Anterior cingulate cortex (tissue), 58 donors: ENCODE measurements around the gene ZNF254.
"Not testable (repeated sequence)": the region's sequence is repeated elsewhere in the genome, so short reads cannot be mapped to it uniquely, and the experiment has no call there.

Source experiments
- DNase-seq, 58 donors: peaks; one replicate each; lab custom pipeline; 2025; lab: John Stamatoyannopoulos, UW

The ZNF254 gene

GRCh38 chr19:24086974-24087595 lies at the start of gene ZNF254:
Gene ZNF254, plus strand, starts transcription at chr19:24087187. Its CDS starts 121 bp downstream, at chr19:24087308.
- peak; percentile 49 to 96 (median 86) for DNase-seq

GRCh38 chr19:24040621-24041020 lies 46.4 kb upstream of the ZNF254 start:
- no peak for DNase-seq

- not testable (repeated sequence) for DNase-seq
Observed at GRCh38 chr19:24041326-24041725, 45.7 kb upstream of the ZNF254 start.

- no peak for DNase-seq
Observed at GRCh38 chr19:24046550-24046949, 40.4 kb upstream of the ZNF254 start.

GRCh38 chr19:24048261-24048660 lies 38.7 kb upstream of the ZNF254 start:
- no peak for DNase-seq

GRCh38 chr19:24049537-24049936 lies 37.5 kb upstream of the ZNF254 start:
- no peak for DNase-seq

GRCh38 chr19:24051516-24051915 lies 35.5 kb upstream of the ZNF254 start:
- DNase-seq = no peak

GRCh38 chr19:24052811-24053210 lies 34.2 kb upstream of the ZNF254 start:
- DNase-seq = no peak

GRCh38 chr19:24053601-24054000 lies 33.4 kb upstream of the ZNF254 start:
- DNase-seq = no peak

GRCh38 chr19:24054044-24054935 lies 32.7 kb upstream of the ZNF254 start:
- DNase-seq = no peak

- DNase-seq = no peak
Observed at GRCh38 chr19:24055548-24055947, 31.4 kb upstream of the ZNF254 start.

GRCh38 chr19:24057144-24057543 lies 29.8 kb upstream of the ZNF254 start:
- no peak for DNase-seq

GRCh38 chr19:24059563-24060295 lies 27.3 kb upstream of the ZNF254 start:
- no peak for DNase-seq

- no peak for DNase-seq
Observed at GRCh38 chr19:24060687-24061356, 26.2 kb upstream of the ZNF254 start.

- DNase-seq = no peak
Observed at GRCh38 chr19:24062190-24062589, 24.8 kb upstream of the ZNF254 start.

- DNase-seq = no peak
Observed at GRCh38 chr19:24063295-24063694, 23.7 kb upstream of the ZNF254 start.

GRCh38 chr19:24064175-24064574 lies 22.8 kb upstream of the ZNF254 start:
- DNase-seq = no peak

- no peak for DNase-seq
Observed at GRCh38 chr19:24065243-24065642, 21.7 kb upstream of the ZNF254 start.

- no peak for DNase-seq
Observed at GRCh38 chr19:24065865-24066604, 21.0 kb upstream of the ZNF254 start.
